Activated T-helper 2 cell treated with anti-CD3 and anti-CD28 coated beads, Interferon-gamma antibody, Interleukin-2, Interleukin-4, amounts not matched to agents 10 μg/mL and 5 μg/mL and 100 μg/mL, durations not matched to agents 14 hours and 24 hours and 36 hours (primary cell): ENCODE results near the gene TMEM79. TPM values are rescaled to one million over a fixed set of nuclear protein-coding genes. Genes with fewer than 3 reads are reported as not detected.
A peak's percentile ranks its signal among the peaks of the same experiment; 100 is the strongest.

Source experiments
- DNase-seq: peaks from one replicate; pipeline ENCODE4 v3.0.0; 2021; ENCODE audit warnings: low spot score
- H3K27ac Mint-ChIP-seq: one replicate; pipeline ENCODE4 v1.8.0; 2021; ENCODE audit warnings: mixed read lengths
- H3K27me3 Mint-ChIP-seq: one replicate; pipeline ENCODE4 v1.8.0; 2021; ENCODE audit warnings: low read depth, mixed read lengths
- H3K36me3 Mint-ChIP-seq: one replicate; pipeline ENCODE4 v1.8.0; 2021; ENCODE audit warnings: low read depth, mixed read lengths
- H3K4me1 Mint-ChIP-seq: one replicate; pipeline ENCODE4 v1.8.0; 2021; ENCODE audit warnings: low read depth, mixed read lengths
- H3K4me3 Mint-ChIP-seq: one replicate; pipeline ENCODE4 v1.8.0; 2021; ENCODE audit warnings: low read depth, mild to moderate bottlenecking, moderate library complexity, mixed read lengths
- H3K9me3 Mint-ChIP-seq: one replicate; pipeline ENCODE4 v1.8.0; 2021; ENCODE audit warnings: mixed read lengths
- intact Hi-C: fragments of 100-400 bp; cut with micrococcal nuclease; formaldehyde crosslinking; loops from one replicate; pipeline ENCODE4 v1.15.1; 2023
- total RNA-seq: library from RNA; stranded (reverse); gene quantifications from 2 replicates; pipeline ENCODE4 v1.2.3, GENCODE V29; 2022

Gene TMEM79
- total RNA-seq, 1 donor from 2014 or later = 6.8 TPM

- Mint-ChIP-seq H3K36me3 (peaks cover 86% of the 10 kb centered on the region), H3K27ac (no peak overlapping the region), H3K27me3 (no peaks in the 10 kb centered on the region), H3K4me3 (no peak overlapping the region), H3K4me1 (no peaks in the 10 kb centered on the region), H3K9me3 (no peaks in the 10 kb centered on the region)
- intact Hi-C loops = no loop called here
- no peak for DNase-seq
These were observed 13.8 kb upstream of the TMEM79 start for GRCh38 chr1:156270314-156270713.

- H3K9me3 Mint-ChIP-seq = no peaks in the 10 kb centered on the region
- peaks cover 15% of the 10 kb centered on the region for H3K4me1 Mint-ChIP-seq
- no peak overlapping the region for H3K27ac Mint-ChIP-seq
These were observed 7.6 kb upstream of the TMEM79 start for GRCh38 chr1:156276532-156276931.

GRCh38 chr1:156276966-156277381 is 7.2 kb upstream of the TMEM79 start:
- H3K4me1 Mint-ChIP-seq = peaks cover 19% of the 10 kb centered on the region
- intact Hi-C loops = no loop called here
- no peak overlapping the region for H3K27ac Mint-ChIP-seq
- peaks cover 73% of the 10 kb centered on the region for H3K36me3 Mint-ChIP-seq
- no peaks in the 10 kb centered on the region for H3K9me3 Mint-ChIP-seq
- H3K27me3 Mint-ChIP-seq = no peaks in the 10 kb centered on the region
- H3K4me3 Mint-ChIP-seq = no peak overlapping the region
- no peak for DNase-seq

More at GRCh38 chr1:156276532-156276931, 7.6 kb upstream of the TMEM79 start:
- no peaks in the 10 kb centered on the region for H3K27me3 Mint-ChIP-seq
- intact Hi-C loops = no loop called here
- peaks cover 77% of the 10 kb centered on the region for H3K36me3 Mint-ChIP-seq
- no peak overlapping the region for H3K4me3 Mint-ChIP-seq
- DNase-seq = no peak

GRCh38 chr1:156279837-156280236 is 4.3 kb upstream of the TMEM79 start:
- Mint-ChIP-seq H3K27ac (no peak overlapping the region), H3K36me3 (peaks cover 45% of the 10 kb centered on the region), H3K4me3 (no peak overlapping the region), H3K27me3 (no peaks in the 10 kb centered on the region), H3K9me3 (no peaks in the 10 kb centered on the region), H3K4me1 (peaks cover 31% of the 10 kb centered on the region)
- no peak for DNase-seq
- intact Hi-C loops = loop anchor here (5.0 kb wide), 3 partner anchors 37 to 423 kb away; partner anchors contain the start of genes GON4L and SYT11

GRCh38 chr1:156281281-156281680 is 2.8 kb upstream of the TMEM79 start:
- H3K27ac Mint-ChIP-seq = peak overlapping the region; percentile 89
- peaks cover 39% of the 10 kb centered on the region for H3K36me3 Mint-ChIP-seq
- DNase-seq = no peak
- peak overlapping the region; percentile 94 for H3K4me3 Mint-ChIP-seq
- H3K4me1 Mint-ChIP-seq = peaks cover 31% of the 10 kb centered on the region
- H3K9me3 Mint-ChIP-seq = no peaks in the 10 kb centered on the region
- intact Hi-C loops = loop anchor here (5.0 kb wide), 3 partner anchors 36 to 424 kb away; partner anchors contain the start of genes GON4L and SYT11
- H3K27me3 Mint-ChIP-seq = no peaks in the 10 kb centered on the region

GRCh38 chr1:156281693-156282478 is 2.2 kb upstream of the TMEM79 start:
- peaks cover 35% of the 10 kb centered on the region for H3K36me3 Mint-ChIP-seq
- no peaks in the 10 kb centered on the region for H3K9me3 Mint-ChIP-seq
- peaks cover 31% of the 10 kb centered on the region for H3K4me1 Mint-ChIP-seq

GRCh38 chr1:156282479-156283222 is 1.5 kb upstream of the TMEM79 start, which contains the start of gene SMG5:
SMG5 (minus strand) TSS chr1:156282825; CDS start chr1:156282680, 145 bp downstream.
- intact Hi-C loops = loop anchor here (1.0 to 5.0 kb wide), 5 partner anchors 35 to 425 kb away; partner anchors contain the start of genes CCT3, GON4L, LAMTOR2 and SYT11
- Mint-ChIP-seq H3K4me1 (peaks cover 31% of the 10 kb centered on the region), H3K27ac (peak within 1 kb of the TSS; percentile 89), H3K27me3 (no peaks in the 10 kb centered on the region), H3K4me3 (peak within 1 kb of the TSS; percentile 94), H3K9me3 (no peaks in the 10 kb centered on the region), H3K36me3 (peaks cover 27% of the 10 kb centered on the region)
- peak; percentile 96 for DNase-seq

More at GRCh38 chr1:156281693-156282478, 2.2 kb upstream of the TMEM79 start:
- DNase-seq = no peak
- Mint-ChIP-seq H3K4me3 (peak overlapping the region; percentile 94), H3K27ac (peak overlapping the region; percentile 89), H3K27me3 (no peaks in the 10 kb centered on the region)
- intact Hi-C loops = loop anchor here (1.0 to 5.0 kb wide), 5 partner anchors 35 to 425 kb away; partner anchors contain the start of genes CCT3, GON4L, LAMTOR2 and SYT11

GRCh38 chr1:156283521-156283920 is 604 bp upstream of the TMEM79 start:
- Mint-ChIP-seq H3K36me3 (peaks cover 19% of the 10 kb centered on the region), H3K4me1 (peaks cover 31% of the 10 kb centered on the region), H3K9me3 (no peaks in the 10 kb centered on the region), H3K27ac (peak overlapping the region; percentile 89), H3K4me3 (peak overlapping the region; percentile 94), H3K27me3 (no peaks in the 10 kb centered on the region)
- DNase-seq = no peak
- intact Hi-C loops = loop anchor here (2.0 to 5.0 kb wide), 4 partner anchors 34 to 426 kb away; partner anchors contain the start of genes CCT3, GON4L, SYT11 and TSACC

- H3K4me1 Mint-ChIP-seq = peaks cover 30% of the 10 kb centered on the region
- no peaks in the 10 kb centered on the region for H3K27me3 Mint-ChIP-seq
- H3K36me3 Mint-ChIP-seq = peaks cover 21% of the 10 kb centered on the region
- intact Hi-C loops = loop anchor here (5.0 kb wide), 3 partner anchors 33 to 427 kb away; partner anchors contain the start of genes GON4L and SYT11
- H3K4me3 Mint-ChIP-seq = peak overlapping the region; percentile 16
- no peak overlapping the region for H3K27ac Mint-ChIP-seq
- H3K9me3 Mint-ChIP-seq = no peaks in the 10 kb centered on the region
- DNase-seq = no peak
These were observed 632 bp downstream of the TMEM79 start for GRCh38 chr1:156284757-156285156.

- DNase-seq = no peak
- peaks cover 21% of the 10 kb centered on the region for H3K36me3 Mint-ChIP-seq
- intact Hi-C loops = no loop called here
These were observed 1.3 kb downstream of the TMEM79 start for GRCh38 chr1:156285437-156285836.

GRCh38 chr1:156286061-156286460 is 1.9 kb downstream of the TMEM79 start:
- intact Hi-C loops = no loop called here
- Mint-ChIP-seq H3K27ac (no peak overlapping the region), H3K27me3 (no peaks in the 10 kb centered on the region), H3K36me3 (peaks cover 21% of the 10 kb centered on the region), H3K9me3 (no peaks in the 10 kb centered on the region), H3K4me3 (no peak overlapping the region), H3K4me1 (peaks cover 19% of the 10 kb centered on the region)
- no peak for DNase-seq

More at GRCh38 chr1:156285437-156285836, 1.3 kb downstream of the TMEM79 start:
- Mint-ChIP-seq H3K27me3 (no peaks in the 10 kb centered on the region), H3K4me1 (peaks cover 25% of the 10 kb centered on the region), H3K9me3 (no peaks in the 10 kb centered on the region), H3K4me3 (no peak overlapping the region), H3K27ac (no peak overlapping the region)

- Mint-ChIP-seq H3K36me3 (peaks cover 24% of the 10 kb centered on the region), H3K4me3 (no peak overlapping the region), H3K9me3 (no peaks in the 10 kb centered on the region), H3K4me1 (peaks cover 9% of the 10 kb centered on the region), H3K27ac (no peak overlapping the region), H3K27me3 (no peaks in the 10 kb centered on the region)
- intact Hi-C loops = no loop called here
- DNase-seq = no peak
These were observed 5.7 kb downstream of the TMEM79 start for GRCh38 chr1:156289857-156290256.
